ENCODE results near the gene LGALS14. TPM values are rescaled to one million over a fixed set of nuclear protein-coding genes. Genes with fewer than 3 reads are reported as not detected.

The LGALS14 gene
- total and polyA plus RNA-seq, 10 of the 15 experiments (the other 5 are each of a cell fraction or from before 2014, with no cell fraction given), result 5.1 to 34.6 (median 7.3) TPM

- Histone ChIP-seq H3K9me3 (replicated peaks; ENCODE audit: control insufficient read depth, insufficient read depth, low read length) (peaks cover 2% of the 10 kb centered on the region; the same call in 2 of the 3 replicates), H4K20me1 (ENCODE audit: control insufficient read depth, insufficient read depth) (no peaks in the 10 kb centered on the region), H3K79me2 (ENCODE audit: control insufficient read depth, insufficient read depth, low read length) (no peaks in the 10 kb centered on the region), H3K27ac (ENCODE audit: control insufficient read depth, insufficient read depth) (peak overlapping the region; percentile 47), H3K4me1 (ENCODE audit: control insufficient read depth, insufficient read depth, low read length) (peaks cover 19% of the 10 kb centered on the region), H2AFZ (ENCODE audit: control insufficient read depth, low read depth, low read length) (no peak overlapping the region; the same call in 1 of the 2 replicates), H3K9ac (ENCODE audit: control insufficient read depth, insufficient read depth, low read length) (no peak overlapping the region), H3K4me2 (ENCODE audit: control insufficient read depth, insufficient read depth) (no peak overlapping the region), H3K36me3 (ENCODE audit: control insufficient read depth in 2 of 2, insufficient read depth in 2 of 2, low read length in 1 of 2) (no peaks in the 10 kb centered on the region), H3K4me3 (no peak overlapping the region), H3K27me3 (replicated peaks in 1 of 2; ENCODE audit: control insufficient read depth in 2 of 2, insufficient read depth in 2 of 2, low read length in 1 of 2) (no peaks in the 10 kb centered on the region)
- POLR2A ChIA-PET, result interaction anchor here (0.7 to 1.2 kb wide), 2 partner anchors 10 to 13 kb away, joined by 3 to 4 read pairs; no protein-coding TSS in a partner anchor
- no peak for FAIRE-seq
- RAD21 ChIA-PET (ENCODE audit: unreplicated experiment), result interaction anchor here (0.8 to 1.0 kb wide), 4 partner anchors 8 to 152 kb away, joined by 3 to 4 read pairs (median 4); no protein-coding TSS in a partner anchor
- WGBS (ENCODE audit: insufficient coverage, insufficient replicate concordance, low lambda C conversion rate, missing lambda C conversion rate), result 60% methylated on average over 1 of the region's 1 CpG
- SMC1A ChIA-PET (ENCODE audit: uncharacterized antibody, unreplicated experiment), result interaction anchor here (1.0 to 1.4 kb wide), 3 partner anchors 8 to 16 kb away, joined by 5 read pairs; no protein-coding TSS in a partner anchor
- CTCF ChIA-PET, result interaction anchor here (1.2 kb wide), 1 partner anchor 100 kb away, joined by 3 read pairs; no protein-coding TSS in a partner anchor
- BruUV-seq (replicated peaks), result no TSS peak
- ATAC-seq, result peak; percentile 68
- in situ Hi-C loops (cut with MboI) (no loop called here), intact Hi-C loops (cut with micrococcal nuclease; ENCODE audit: unreplicated experiment) (no loop called here)
- DNase-seq (ENCODE audit: low read depth, low spot score), result no peak
- TF ChIP-seq NR2F1 (conservative IDR thresholded peaks at IDR 0.05) (no peak), BCL11A (IDR thresholded peaks at IDR 0.05; ENCODE audit: low read depth, low read length) (no peak), IKZF2 (IDR thresholded peaks at IDR 0.05) (0 out of 4 replicates have a peak, but pooled peaks of 1 of the 2 experiments have one; percentile 5), NKRF (conservative IDR thresholded peaks at IDR 0.05) (no peak), KDM1A (IDR thresholded peaks at IDR 0.05; ENCODE audit: borderline replicate concordance) (no peak), MXI1 (IDR thresholded peaks at IDR 0.05; ENCODE audit: low read depth, low read length) (no peak), CBFB (IDR thresholded peaks at IDR 0.05; ENCODE audit: low read depth) (no peak), RUNX3 (IDR thresholded peaks at IDR 0.05; ENCODE audit: low read length) (peak; percentile 50; the same call in 1 of the 2 replicates), ZNF217 (IDR thresholded peaks at IDR 0.05) (no peak), POU2F2 (IDR thresholded peaks at IDR 0.05; ENCODE audit: borderline replicate concordance, low read depth, low read length) (no peak), POLR2AphosphoS2 (IDR thresholded peaks at IDR 0.05; ENCODE audit: low read depth, low read length) (no peak), CREB1 (IDR thresholded peaks at IDR 0.05; ENCODE audit: low read depth) (0 out of 2 replicates have a peak, but pooled peaks have one; percentile 13), FOS (IDR thresholded peaks at IDR 0.05; ENCODE audit: borderline replicate concordance, extremely low read depth, insufficient read length) (no peak), NRF1 (conservative IDR thresholded peaks at IDR 0.05; ENCODE audit: low read depth, low read length) (no peak), ZNF592 (IDR thresholded peaks at IDR 0.05) (no peak), CHD1 (IDR thresholded peaks at IDR 0.05; ENCODE audit: low read depth, low read length) (no peak), RB1 (IDR thresholded peaks at IDR 0.05; ENCODE audit: borderline replicate concordance) (no peak)
- TF ChIP-seq, protein P1, sequence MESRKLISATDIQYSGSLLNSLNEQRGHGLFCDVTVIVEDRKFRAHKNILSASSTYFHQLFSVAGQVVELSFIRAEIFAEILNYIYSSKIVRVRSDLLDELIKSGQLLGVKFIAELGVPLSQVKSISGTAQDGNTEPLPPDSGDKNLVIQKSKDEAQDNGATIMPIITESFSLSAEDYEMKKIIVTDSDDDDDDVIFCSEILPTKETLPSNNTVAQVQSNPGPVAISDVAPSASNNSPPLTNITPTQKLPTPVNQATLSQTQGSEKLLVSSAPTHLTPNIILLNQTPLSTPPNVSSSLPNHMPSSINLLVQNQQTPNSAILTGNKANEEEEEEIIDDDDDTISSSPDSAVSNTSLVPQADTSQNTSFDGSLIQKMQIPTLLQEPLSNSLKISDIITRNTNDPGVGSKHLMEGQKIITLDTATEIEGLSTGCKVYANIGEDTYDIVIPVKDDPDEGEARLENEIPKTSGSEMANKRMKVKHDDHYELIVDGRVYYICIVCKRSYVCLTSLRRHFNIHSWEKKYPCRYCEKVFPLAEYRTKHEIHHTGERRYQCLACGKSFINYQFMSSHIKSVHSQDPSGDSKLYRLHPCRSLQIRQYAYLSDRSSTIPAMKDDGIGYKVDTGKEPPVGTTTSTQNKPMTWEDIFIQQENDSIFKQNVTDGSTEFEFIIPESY (IDR thresholded peaks at IDR 0.05), result no peak
These were observed 11.5 kb upstream of the LGALS14 start for GRCh38 chr19:39692822-39693221.

Measured in GM12878 (cell line).